ENCODE measurements around the gene AAMDC. TPM values are rescaled to one million over a fixed set of nuclear protein-coding genes. Genes with fewer than 3 reads are reported as not detected.
A peak's percentile ranks its signal among the peaks of the same experiment; 100 is the strongest.
"Not testable (repeated sequence)": the region's sequence is repeated elsewhere in the genome, so short reads cannot be mapped to it uniquely, and the experiment has no call there.

The AAMDC gene
- total RNA-seq, 1 experiment from 2014 or later: 22.8 TPM

DNA sequence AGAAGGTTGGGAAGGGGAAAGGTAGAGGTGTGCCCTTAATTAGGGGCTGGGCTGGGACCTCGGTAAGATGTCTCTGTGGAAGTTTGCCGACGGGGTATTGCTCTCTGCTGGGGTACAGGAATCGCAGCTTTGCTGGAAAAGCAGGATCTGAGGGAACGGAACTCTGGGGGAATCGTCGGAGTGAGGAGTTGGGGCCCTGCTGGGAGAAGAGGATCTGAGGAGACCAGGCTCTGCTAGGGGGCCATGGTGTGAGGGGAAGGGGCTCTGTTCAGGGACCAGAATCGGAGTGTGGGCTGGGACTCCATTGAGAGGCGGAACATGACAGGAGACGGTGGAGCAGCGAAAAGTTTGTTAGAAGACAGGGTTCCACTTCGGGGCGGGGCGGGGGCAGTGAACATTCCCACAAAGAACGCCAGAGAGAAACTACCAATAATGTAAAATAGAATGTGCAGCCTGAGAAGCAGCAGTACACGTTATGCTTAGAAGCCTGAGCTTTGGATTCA lies 456 bp downstream of the AAMDC start:
- peaks cover under 1% of the 10 kb centered on the region; the same call in 1 of the 2 replicates for H3K36me3 Mint-ChIP-seq

DNA sequence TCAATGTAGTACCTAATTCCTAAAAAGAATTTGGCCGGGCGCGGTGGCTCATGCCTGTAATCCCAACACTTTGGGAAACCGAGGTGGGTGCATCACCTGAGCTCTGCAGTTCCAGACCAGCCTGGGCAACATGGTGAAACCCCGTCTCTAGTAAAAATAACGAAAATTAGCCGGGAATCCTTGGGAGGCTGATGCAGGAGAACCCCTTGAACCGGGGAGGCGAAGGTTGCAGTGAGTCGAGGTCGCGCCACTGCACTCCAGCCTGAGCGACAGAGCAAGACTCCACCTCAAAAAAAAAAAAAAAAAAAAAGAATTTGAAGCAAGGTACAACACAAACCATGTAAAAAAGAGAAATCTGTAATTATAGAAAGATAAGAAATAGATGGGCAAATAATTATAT lies 1.2 kb downstream of the AAMDC start:
- CTCF ChIA-PET: not testable (repeated sequence)

More for the DNA sequence above, 456 bp downstream of the AAMDC start:
- Mint-ChIP-seq H3K9me3 (no peaks in the 10 kb centered on the region), H3K27ac (peak overlapping the region; percentile 95), H3K4me3 (peak overlapping the region; percentile 94), H3K4me1 (peaks cover 19% of the 10 kb centered on the region), H3K27me3 (ENCODE audit: low read depth) (no peaks in the 10 kb centered on the region)
- ChIA-PET CTCF (no interaction called here), POLR2A (interaction anchor here (1.3 kb wide), 1 partner anchor 173 kb away, joined by 5 read pairs; the partner anchor contains the start of gene INTS4)
- TF ChIP-seq GABPB1 (CRISPR knock-in tag; IDR thresholded peaks at IDR 0.05): 0 out of 2 replicates have a peak, but pooled peaks have one; percentile 1
- TF ChIP-seq, protein P1, sequence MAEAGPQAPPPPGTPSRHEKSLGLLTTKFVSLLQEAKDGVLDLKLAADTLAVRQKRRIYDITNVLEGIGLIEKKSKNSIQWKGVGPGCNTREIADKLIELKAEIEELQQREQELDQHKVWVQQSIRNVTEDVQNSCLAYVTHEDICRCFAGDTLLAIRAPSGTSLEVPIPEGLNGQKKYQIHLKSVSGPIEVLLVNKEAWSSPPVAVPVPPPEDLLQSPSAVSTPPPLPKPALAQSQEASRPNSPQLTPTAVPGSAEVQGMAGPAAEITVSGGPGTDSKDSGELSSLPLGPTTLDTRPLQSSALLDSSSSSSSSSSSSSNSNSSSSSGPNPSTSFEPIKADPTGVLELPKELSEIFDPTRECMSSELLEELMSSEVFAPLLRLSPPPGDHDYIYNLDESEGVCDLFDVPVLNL (CRISPR knock-in tag; IDR thresholded peaks at IDR 0.05; ENCODE audit: borderline replicate concordance, low read depth): no peak
- TF ChIP-seq ZNF532 (CRISPR knock-in tag; IDR thresholded peaks at IDR 0.05; ENCODE audit: borderline replicate concordance): 0 out of 2 replicates have a peak, but pooled peaks have one; percentile 56
- DNase-seq (ENCODE audit: low spot score) (no peak), ATAC-seq (peak; percentile 20)

DNA sequence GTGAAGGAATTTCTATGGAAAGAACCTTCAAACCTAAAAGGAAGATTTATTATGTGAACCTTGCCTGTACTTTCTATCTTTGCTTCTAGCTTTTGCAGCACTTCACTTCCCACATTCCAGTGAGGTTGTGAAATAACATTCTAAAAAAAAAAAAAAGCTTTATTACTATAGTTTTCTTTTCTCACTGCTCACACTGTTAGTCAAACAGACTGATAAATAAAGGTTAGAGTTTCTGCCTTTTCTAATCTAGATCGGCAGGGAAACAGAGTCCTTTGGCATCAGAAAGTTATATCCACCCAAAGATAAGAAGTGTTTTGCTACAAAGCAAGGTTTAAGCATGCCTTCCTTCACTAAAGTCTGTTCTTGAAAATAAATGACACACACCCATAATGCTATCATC lies 2.8 kb downstream of the AAMDC start:
- no peaks in the 10 kb centered on the region; the same call in 1 of the 2 replicates for H3K4me1 Mint-ChIP-seq
- no peaks in the 10 kb centered on the region for H3K27me3 Mint-ChIP-seq (ENCODE audit: low read depth)
- H3K9me3 Mint-ChIP-seq: peaks cover 1% of the 10 kb centered on the region
- no peak overlapping the region for H3K4me3 Mint-ChIP-seq
- H3K27ac Mint-ChIP-seq: no peak overlapping the region
- DNase-seq (ENCODE audit: low spot score): no peak
- ChIA-PET CTCF (no interaction called here), POLR2A (no interaction called here)
- no peak for ATAC-seq
- peaks cover 5% of the 10 kb centered on the region for H3K36me3 Mint-ChIP-seq
- TF ChIP-seq, protein P2, sequence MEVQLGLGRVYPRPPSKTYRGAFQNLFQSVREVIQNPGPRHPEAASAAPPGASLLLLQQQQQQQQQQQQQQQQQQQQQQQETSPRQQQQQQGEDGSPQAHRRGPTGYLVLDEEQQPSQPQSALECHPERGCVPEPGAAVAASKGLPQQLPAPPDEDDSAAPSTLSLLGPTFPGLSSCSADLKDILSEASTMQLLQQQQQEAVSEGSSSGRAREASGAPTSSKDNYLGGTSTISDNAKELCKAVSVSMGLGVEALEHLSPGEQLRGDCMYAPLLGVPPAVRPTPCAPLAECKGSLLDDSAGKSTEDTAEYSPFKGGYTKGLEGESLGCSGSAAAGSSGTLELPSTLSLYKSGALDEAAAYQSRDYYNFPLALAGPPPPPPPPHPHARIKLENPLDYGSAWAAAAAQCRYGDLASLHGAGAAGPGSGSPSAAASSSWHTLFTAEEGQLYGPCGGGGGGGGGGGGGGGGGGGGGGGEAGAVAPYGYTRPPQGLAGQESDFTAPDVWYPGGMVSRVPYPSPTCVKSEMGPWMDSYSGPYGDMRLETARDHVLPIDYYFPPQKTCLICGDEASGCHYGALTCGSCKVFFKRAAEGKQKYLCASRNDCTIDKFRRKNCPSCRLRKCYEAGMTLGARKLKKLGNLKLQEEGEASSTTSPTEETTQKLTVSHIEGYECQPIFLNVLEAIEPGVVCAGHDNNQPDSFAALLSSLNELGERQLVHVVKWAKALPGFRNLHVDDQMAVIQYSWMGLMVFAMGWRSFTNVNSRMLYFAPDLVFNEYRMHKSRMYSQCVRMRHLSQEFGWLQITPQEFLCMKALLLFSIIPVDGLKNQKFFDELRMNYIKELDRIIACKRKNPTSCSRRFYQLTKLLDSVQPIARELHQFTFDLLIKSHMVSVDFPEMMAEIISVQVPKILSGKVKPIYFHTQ (CRISPR knock-in tag; IDR thresholded peaks at IDR 0.05): no peak
- TF ChIP-seq CTCF (IDR thresholded peaks at IDR 0.05) (no peak), ATF1 (CRISPR knock-in tag; IDR thresholded peaks at IDR 0.05) (no peak), ZNF317 (CRISPR knock-in tag; IDR thresholded peaks at IDR 0.05; ENCODE audit: borderline replicate concordance, low read depth) (no peak), USF2 (CRISPR knock-in tag; IDR thresholded peaks at IDR 0.05) (no peak), GABPB1 (CRISPR knock-in tag; IDR thresholded peaks at IDR 0.05) (no peak), EMX1 (CRISPR knock-in tag; IDR thresholded peaks at IDR 0.05) (no peak), NFYB (CRISPR knock-in tag; conservative IDR thresholded peaks at IDR 0.05; ENCODE audit: low read depth) (no peak), ZNF263 (CRISPR knock-in tag; IDR thresholded peaks at IDR 0.05; ENCODE audit: low read depth) (no peak), ATF6 (CRISPR knock-in tag; IDR thresholded peaks at IDR 0.05) (no peak), RORB (CRISPR knock-in tag; IDR thresholded peaks at IDR 0.05) (no peak)
- TF ChIP-seq, protein P3, sequence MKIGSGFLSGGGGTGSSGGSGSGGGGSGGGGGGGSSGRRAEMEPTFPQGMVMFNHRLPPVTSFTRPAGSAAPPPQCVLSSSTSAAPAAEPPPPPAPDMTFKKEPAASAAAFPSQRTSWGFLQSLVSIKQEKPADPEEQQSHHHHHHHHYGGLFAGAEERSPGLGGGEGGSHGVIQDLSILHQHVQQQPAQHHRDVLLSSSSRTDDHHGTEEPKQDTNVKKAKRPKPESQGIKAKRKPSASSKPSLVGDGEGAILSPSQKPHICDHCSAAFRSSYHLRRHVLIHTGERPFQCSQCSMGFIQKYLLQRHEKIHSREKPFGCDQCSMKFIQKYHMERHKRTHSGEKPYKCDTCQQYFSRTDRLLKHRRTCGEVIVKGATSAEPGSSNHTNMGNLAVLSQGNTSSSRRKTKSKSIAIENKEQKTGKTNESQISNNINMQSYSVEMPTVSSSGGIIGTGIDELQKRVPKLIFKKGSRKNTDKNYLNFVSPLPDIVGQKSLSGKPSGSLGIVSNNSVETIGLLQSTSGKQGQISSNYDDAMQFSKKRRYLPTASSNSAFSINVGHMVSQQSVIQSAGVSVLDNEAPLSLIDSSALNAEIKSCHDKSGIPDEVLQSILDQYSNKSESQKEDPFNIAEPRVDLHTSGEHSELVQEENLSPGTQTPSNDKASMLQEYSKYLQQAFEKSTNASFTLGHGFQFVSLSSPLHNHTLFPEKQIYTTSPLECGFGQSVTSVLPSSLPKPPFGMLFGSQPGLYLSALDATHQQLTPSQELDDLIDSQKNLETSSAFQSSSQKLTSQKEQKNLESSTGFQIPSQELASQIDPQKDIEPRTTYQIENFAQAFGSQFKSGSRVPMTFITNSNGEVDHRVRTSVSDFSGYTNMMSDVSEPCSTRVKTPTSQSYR (CRISPR knock-in tag; IDR thresholded peaks at IDR 0.05): no peak

More for the DNA sequence above, 1.2 kb downstream of the AAMDC start:
- H3K36me3 Mint-ChIP-seq; H3K9me3 Mint-ChIP-seq; H3K27ac Mint-ChIP-seq; ATAC-seq; DNase-seq (ENCODE audit: low spot score); H3K27me3 Mint-ChIP-seq (ENCODE audit: low read depth): not testable (repeated sequence)
- Mint-ChIP-seq H3K4me3 (peak overlapping the region; percentile 94), H3K4me1 (peaks cover 13% of the 10 kb centered on the region)
- POLR2A ChIA-PET: interaction anchor here (1.3 kb wide), 1 partner anchor 173 kb away, joined by 5 read pairs; the partner anchor contains the start of gene INTS4

Data from WTC11 (cell line).